Endothelial cell of umbilical vein (primary cell): ENCODE data around the gene GPR4. TPM values are rescaled to one million over a fixed set of nuclear protein-coding genes. Genes with fewer than 3 reads are reported as not detected.

ENCODE experiments used
- BruUV-seq: library from RNA; stranded (reverse); fragments of 400-500 nt; replicated peaks from 2 replicates; lab custom pipeline; 2021; lab: Mats Ljungman, UMichigan
- CTCF ChIA-PET: fragments of 300-600, 350-600 bp; sonication (Branson Sonifier 250); formaldehyde crosslinking; loops from one replicate; lab custom pipeline; 2021; ENCODE audit warnings: antibody characterized with exemption, inconsistent platforms; lab: Charles Lee
- POLR2A ChIA-PET: fragments of 300-600, 350-600 bp; sonication (Branson Sonifier 250); formaldehyde crosslinking; loops from one replicate; lab custom pipeline; 2021; ENCODE audit warnings: antibody characterized with exemption, inconsistent platforms; lab: Charles Lee
- DNase-seq: peaks from one replicate; pipeline ENCODE4 v3.0.0-alpha.2; 2011; ENCODE audit warnings: low read depth, low spot score
- FAIRE-seq: peaks from 2 replicates; lab custom pipeline; 2011; peaks lifted over from hg19 to GRCh38; lab: Jason Lieb, UNC
- H2AFZ ChIP-seq: 2 replicates; pipeline ENCODE4 v1.6.0; 2012; ENCODE audit warnings: low read depth, low read length, control low read depth, inconsistent platforms
- H3K27ac ChIP-seq: 2 replicates; pipeline ENCODE4 v1.5.1; 2011; ENCODE audit warnings: low read depth, mild to moderate bottlenecking, control low read depth, low read length, moderate library complexity; ENCODE audit not compliant: insufficient read depth
- H3K27me3 ChIP-seq, 2 experiments: 2 replicates each; pipeline versions ENCODE4 v1.6.0 to v1.6.1; 2011; ENCODE audit warnings: low read length in 2 of 2, mixed read lengths in 1 of 2; ENCODE audit not compliant: control insufficient read depth in 2 of 2, insufficient read depth in 2 of 2
- H3K36me3 ChIP-seq, 2 experiments: 2 replicates in 1 of 2; 3 replicates in 1 of 2; pipeline ENCODE4 v1.5.1; 2011; ENCODE audit warnings: low read length in 2 of 2, mild to moderate bottlenecking in 1 of 2, moderate library complexity in 1 of 2; ENCODE audit not compliant: control insufficient read depth in 2 of 2, insufficient read depth in 2 of 2; ENCODE audit errors: extremely low read depth in 1 of 2
- H3K4me1 ChIP-seq: 3 replicates; pipeline ENCODE4 v1.5.1; 2011; ENCODE audit warnings: mild to moderate bottlenecking, low read length; ENCODE audit not compliant: control insufficient read depth, insufficient read depth; ENCODE audit errors: extremely low read depth
- H3K4me2 ChIP-seq: 2 replicates; pipeline ENCODE4 v1.6.1; 2011; ENCODE audit warnings: low read length, control low read depth, mixed read lengths; ENCODE audit not compliant: insufficient read depth
- H3K4me3 ChIP-seq, 3 experiments: fragments of 200-600 bp in 1 of 3; sonication (generic), shearing (Covaris generic) in 1 of 3; replicated peaks in 1 of 3; 2 replicates each; pipeline ENCODE4 v1.5.1; 2011 to 2016; ENCODE audit warnings: control low read depth in 3 of 3, low read length in 3 of 3, mild to moderate bottlenecking in 2 of 3, inconsistent platforms in 1 of 3, low read depth in 1 of 3, moderate library complexity in 1 of 3; ENCODE audit not compliant: insufficient read depth in 1 of 3
- H3K79me2 ChIP-seq: 2 replicates; pipeline ENCODE4 v1.6.0; 2012; ENCODE audit warnings: low read length, inconsistent platforms; ENCODE audit not compliant: control insufficient read depth, insufficient read depth
- H3K9ac ChIP-seq: replicated peaks from 2 replicates; pipeline ENCODE3; 2011; ENCODE audit warnings: low read length, control low read depth; ENCODE audit not compliant: insufficient read depth; ENCODE audit errors: extremely low read depth
- H3K9me1 ChIP-seq: replicated peaks from 3 replicates; pipeline ENCODE4 v1.6.0; 2011; ENCODE audit warnings: mild to moderate bottlenecking, low read length; ENCODE audit not compliant: control insufficient read depth, insufficient read depth; ENCODE audit errors: extremely low read depth
- H3K9me3 ChIP-seq: replicated peaks from 2 replicates; pipeline ENCODE4 v1.5.1; 2012; ENCODE audit warnings: low read length, inconsistent platforms; ENCODE audit not compliant: control insufficient read depth, insufficient read depth
- H4K20me1 ChIP-seq: replicated peaks from 2 replicates; pipeline ENCODE3; 2011; ENCODE audit warnings: mild to moderate bottlenecking, low read length; ENCODE audit not compliant: control insufficient read depth, insufficient read depth; ENCODE audit errors: extremely low read depth
- CTCF ChIP-seq, 2 donors: IDR thresholded peaks; 1 replicate in 1 of 2; 2 replicates in 1 of 2; pipeline ENCODE4 v1.5.1; 2011; ENCODE audit warnings: low read length in 2 of 2, mild to moderate bottlenecking in 2 of 2, moderate library complexity in 2 of 2, control low read depth in 1 of 2, inconsistent platforms in 1 of 2, low read depth in 1 of 2; ENCODE audit not compliant: insufficient read depth in 1 of 2; ENCODE audit errors: extremely low read depth in 1 of 2
- EZH2 ChIP-seq: IDR thresholded peaks from 2 replicates; pipeline ENCODE4 v1.6.1; 2012; ENCODE audit warnings: borderline replicate concordance, low read depth, mild to moderate bottlenecking, moderate library complexity, low read length, inconsistent platforms; ENCODE audit not compliant: severe bottlenecking
- GATA2 ChIP-seq: IDR thresholded peaks from 2 replicates; pipeline ENCODE4 v1.7.0; 2011; ENCODE audit warnings: low read depth, mild to moderate bottlenecking, moderate library complexity, mixed read lengths, low read length; ENCODE audit not compliant: insufficient read length, insufficient read depth
- JUN ChIP-seq: IDR thresholded peaks from 2 replicates; pipeline ENCODE4 v1.6.1; 2011; ENCODE audit warnings: borderline replicate concordance, low read depth; ENCODE audit not compliant: insufficient read length, insufficient read depth
- MAX ChIP-seq: IDR thresholded peaks from 2 replicates; pipeline ENCODE4 v1.6.1; 2011; ENCODE audit not compliant: insufficient read depth, insufficient read length
- MYC ChIP-seq: IDR thresholded peaks from one replicate; pipeline ENCODE4 v1.6.1; 2011; ENCODE audit warnings: mild to moderate bottlenecking, low read depth, low read length
- POLR2A ChIP-seq: IDR thresholded peaks from 2 replicates; pipeline ENCODE4 v1.6.1; 2012; ENCODE audit warnings: low read depth, mild to moderate bottlenecking, control low read depth, low read length
- POLR2AphosphoS5 ChIP-seq: IDR thresholded peaks from 2 replicates; pipeline ENCODE4 v1.6.1; 2012; ENCODE audit warnings: low read depth, mild to moderate bottlenecking, control low read depth, low read length, moderate library complexity; ENCODE audit not compliant: insufficient read depth
- dilution Hi-C: fragments of 300-500 bp; cut with MboI; formaldehyde crosslinking; loops from one replicate; pipeline ENCODE4 v1.15.0; 2019; ENCODE audit warnings: low sequenced_read_pairs; ENCODE audit not compliant: extremely low pct_ligation_motif_present
- intact Hi-C: fragments of 100-400 bp; cut with micrococcal nuclease; formaldehyde crosslinking; loops from one replicate; pipeline ENCODE4 v1.10.0; 2022
- polyA plus RNA-seq, 4 experiments: library from polyadenylated mRNA; depleted of rRNA in 3 of 4; stranded (reverse) in 3 of 4; unstranded in 1 of 4; fragments of >200 nt; gene quantifications; 2 replicates each; pipeline versions ENCODE4 v1.2.1 to v1.2.3, GENCODE V29; 2011 to 2012; ENCODE audit warnings: missing spikeins in 1 of 4
- total RNA-seq: library from RNA; stranded (reverse); gene quantifications from 2 replicates; pipeline ENCODE4 v1.2.3, GENCODE V29; 2021

Gene GPR4
- total and polyA plus RNA-seq, 2 donors (not counting 3 experiments of a cell fraction or from before 2014, with no cell fraction given): 17.9 to 26.7 TPM

- BruUV-seq: no TSS peak
- Histone ChIP-seq H3K4me3 (no peak overlapping the region), H3K9me1 (no peaks in the 10 kb centered on the region), H3K4me1 (no peaks in the 10 kb centered on the region), H2AFZ (no peak overlapping the region), H3K9ac (no peak overlapping the region), H3K9me3 (no peaks in the 10 kb centered on the region), H4K20me1 (no peaks in the 10 kb centered on the region), H3K4me2 (no peak overlapping the region), H3K27ac (no peak overlapping the region), H3K79me2 (no peaks in the 10 kb centered on the region), H3K36me3 (no peaks in the 10 kb centered on the region), H3K27me3 (no peaks in the 10 kb centered on the region)
- FAIRE-seq: peak; percentile 61
- intact Hi-C loops (no loop called here), dilution Hi-C loops (no loop called here)
- peak; percentile 78 for DNase-seq
- TF ChIP-seq MAX (no peak), EZH2 (no peak), POLR2A (no peak), POLR2AphosphoS5 (no peak), MYC (no peak), CTCF (IDR thresholded peaks at IDR 0.05; ENCODE audit: extremely low read depth in 1 of 2, insufficient read depth in 1 of 2, low read depth in 1 of 2, low read length in 2 of 2) (no peak), GATA2 (no peak), JUN (no peak)
- POLR2A ChIA-PET: no interaction called here
- CTCF ChIA-PET: interaction anchor here (1.0 to 2.0 kb wide), 2 partner anchors 81 to 82 kb away, joined by 3 to 9 read pairs; no protein-coding TSS in a partner anchor
These were observed 41.3 kb downstream of the GPR4 start for GRCh38 chr19:45560686-45561085.
